GM12872 (cell line): ENCODE results near the gene ADD1.

Experiments used
- CTCF ChIP-seq: IDR thresholded peaks from 3 replicates; pipeline ENCODE4 v1.5.1; 2011; ENCODE audit warnings: low read depth, mild to moderate bottlenecking, low read length, moderate library complexity; ENCODE audit not compliant: insufficient read depth

The ADD1 gene

GRCh38 chr4:2927016-2927695, 83.5 kb downstream of the ADD1 start:
- no peak for TF ChIP-seq CTCF

GRCh38 chr4:2927696-2928075, 84.0 kb downstream of the ADD1 start:
- no peak for TF ChIP-seq CTCF

GRCh38 chr4:2928242-2929176, 84.9 kb downstream of the ADD1 start:
- no peak for TF ChIP-seq CTCF

GRCh38 chr4:2929469-2929868, 85.8 kb downstream of the ADD1 start:
- no peak for TF ChIP-seq CTCF

GRCh38 chr4:2930135-2930757, 86.6 kb downstream of the ADD1 start:
- TF ChIP-seq CTCF = no peak

GRCh38 chr4:2930758-2931511, 87.3 kb downstream of the ADD1 start:
- peak; percentile 33; the same call in 1 of the 3 replicates for TF ChIP-seq CTCF
